HUDEP-2 (cell line): ENCODE measurements around the gene COL23A1.
A peak's percentile ranks its signal among the peaks of the same experiment; 100 is the strongest.

Experiments used
- DNase-seq, 76 experiments: peaks; one replicate each; lab custom pipeline; 2025; ENCODE audit not compliant: unreplicated experiment in 76 of 76; lab: John Stamatoyannopoulos, UW

COL23A1 gene

GRCh38 chr5:178295589-178295988 is 294.6 kb downstream of the COL23A1 start:
- no peak for DNase-seq

GRCh38 chr5:178293815-178294214 is 296.4 kb downstream of the COL23A1 start:
- no peak for DNase-seq

DNA sequence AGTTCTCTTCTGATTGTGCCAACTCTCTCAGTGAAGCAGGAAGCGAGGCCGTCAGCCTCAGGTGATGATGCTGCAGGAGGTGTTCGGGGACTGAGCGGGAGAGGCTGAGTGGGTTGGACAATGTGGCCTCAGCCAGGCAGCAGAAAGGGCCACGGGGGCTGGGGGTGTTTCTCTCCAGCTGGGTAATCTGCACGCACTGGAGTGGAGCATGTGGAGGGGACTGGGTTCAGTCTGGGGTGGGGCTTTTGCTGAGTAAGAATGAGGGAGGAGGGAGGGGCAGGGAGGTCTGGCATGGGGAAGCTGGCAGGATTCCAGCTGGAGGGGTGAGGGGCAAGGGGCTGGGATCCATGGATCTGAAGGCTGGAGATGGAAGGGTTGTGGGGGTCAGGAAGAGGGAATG is 296.8 kb downstream of the COL23A1 start:
- DNase-seq = no peak

DNA sequence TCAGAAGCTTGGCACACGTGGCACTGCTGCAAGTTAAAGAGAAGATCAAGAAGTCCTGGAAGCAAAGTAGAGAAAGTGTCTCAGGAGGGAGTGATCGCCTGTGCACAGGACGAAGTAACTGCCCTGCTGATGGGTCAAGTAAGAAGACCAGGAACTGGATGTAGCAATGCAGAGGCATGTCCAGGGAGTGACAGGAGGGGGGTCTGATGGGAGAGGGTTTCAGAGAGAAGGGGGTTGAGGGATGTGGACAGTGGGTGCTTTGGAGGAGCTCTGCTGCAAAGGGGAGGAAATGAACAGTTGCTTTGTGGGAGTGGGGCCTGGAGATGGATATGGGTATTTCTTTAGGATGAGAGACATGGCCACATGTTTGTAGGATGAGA is 297.4 kb downstream of the COL23A1 start:
- DNase-seq = no peak

DNA sequence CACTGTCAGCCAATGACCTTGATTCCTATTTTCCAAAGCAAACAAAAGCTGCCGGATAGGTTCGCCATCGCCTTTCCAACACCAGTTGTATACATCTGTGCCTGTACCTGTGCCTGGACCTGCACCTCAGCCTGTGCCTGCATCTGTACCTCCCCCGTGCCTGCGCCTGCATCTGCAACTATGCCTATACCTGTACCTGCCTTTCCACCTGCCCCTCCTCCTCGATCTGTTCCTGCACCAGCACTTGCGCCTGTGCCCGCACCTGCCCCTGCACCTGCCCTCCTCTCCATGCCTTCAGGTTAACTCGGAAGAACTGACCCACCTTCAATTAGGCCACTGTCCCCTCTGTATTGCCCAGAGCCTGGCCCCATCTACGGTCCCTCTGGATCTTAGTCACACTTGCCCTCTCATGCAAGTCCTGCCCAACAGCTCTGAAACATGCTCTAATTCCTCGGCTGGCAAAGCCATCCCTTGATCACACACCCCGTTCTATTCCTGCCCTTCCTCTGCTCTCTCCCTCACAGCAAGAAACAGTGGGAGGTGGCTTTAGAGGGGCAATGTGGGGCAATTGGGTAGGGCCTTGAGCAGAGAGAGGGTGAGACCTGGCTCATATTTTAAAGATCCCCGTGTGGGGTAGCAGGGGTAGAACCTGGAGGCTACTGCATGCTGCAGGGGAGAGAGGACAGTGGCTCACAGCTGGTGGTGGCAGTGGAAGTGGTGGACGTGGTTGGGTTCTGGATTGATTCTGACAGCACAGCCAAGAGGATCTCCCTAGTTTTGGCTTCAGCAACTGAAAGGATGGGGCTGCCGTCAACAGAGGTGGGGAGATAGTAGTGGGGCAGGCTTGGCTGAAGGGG is 298.0 kb downstream of the COL23A1 start:
- DNase-seq = no peak

DNA sequence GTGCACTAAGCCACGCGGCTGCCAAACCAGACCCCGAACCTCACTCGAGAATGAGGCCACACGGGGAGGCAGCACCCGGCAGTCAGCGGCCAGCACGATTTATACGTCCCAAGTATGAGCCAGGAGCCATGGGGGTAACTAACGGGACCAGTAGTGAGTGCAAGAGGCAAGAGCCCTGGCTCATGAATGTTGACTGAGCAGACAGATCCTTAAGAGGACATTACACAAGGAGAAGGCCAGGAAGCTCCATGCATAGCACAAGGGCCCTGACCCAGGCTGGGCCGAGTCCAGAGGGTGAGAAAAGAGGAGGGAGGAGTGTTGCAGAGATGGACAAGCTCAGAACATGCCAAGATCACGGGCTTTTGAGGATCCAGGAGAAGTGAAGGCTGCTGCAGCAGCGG is 299.0 kb downstream of the COL23A1 start:
- DNase-seq = no peak

DNA sequence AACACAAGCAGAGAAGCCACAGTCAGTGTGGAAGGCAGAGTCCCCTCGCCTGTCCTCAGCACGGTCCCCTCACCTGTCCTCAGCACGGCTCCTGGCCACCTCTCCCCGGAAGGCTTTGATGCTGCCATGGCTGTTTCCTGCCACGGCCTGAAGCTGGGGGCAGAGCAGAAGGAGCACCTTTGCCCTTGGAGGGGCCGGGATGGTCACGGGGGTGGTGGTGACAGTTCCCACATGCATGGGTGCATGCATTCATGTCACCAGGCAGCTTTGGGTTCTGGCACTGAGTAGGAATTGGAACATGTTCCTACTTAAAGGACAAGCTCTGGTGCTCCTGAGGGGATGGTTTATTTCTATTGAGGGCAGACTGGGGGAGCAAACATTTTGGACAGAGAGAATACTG is 299.8 kb downstream of the COL23A1 start:
- DNase-seq = no peak

- DNase-seq = no peak
These were observed 300.8 kb downstream of the COL23A1 start for GRCh38 chr5:178289438-178289837.

- no peak for DNase-seq
These were observed 301.5 kb downstream of the COL23A1 start for GRCh38 chr5:178288401-178289368.

- DNase-seq = no peak
These were observed 302.4 kb downstream of the COL23A1 start for GRCh38 chr5:178287791-178288105.

GRCh38 chr5:178287091-178287790 is 303.0 kb downstream of the COL23A1 start:
- no peak for DNase-seq

DNA sequence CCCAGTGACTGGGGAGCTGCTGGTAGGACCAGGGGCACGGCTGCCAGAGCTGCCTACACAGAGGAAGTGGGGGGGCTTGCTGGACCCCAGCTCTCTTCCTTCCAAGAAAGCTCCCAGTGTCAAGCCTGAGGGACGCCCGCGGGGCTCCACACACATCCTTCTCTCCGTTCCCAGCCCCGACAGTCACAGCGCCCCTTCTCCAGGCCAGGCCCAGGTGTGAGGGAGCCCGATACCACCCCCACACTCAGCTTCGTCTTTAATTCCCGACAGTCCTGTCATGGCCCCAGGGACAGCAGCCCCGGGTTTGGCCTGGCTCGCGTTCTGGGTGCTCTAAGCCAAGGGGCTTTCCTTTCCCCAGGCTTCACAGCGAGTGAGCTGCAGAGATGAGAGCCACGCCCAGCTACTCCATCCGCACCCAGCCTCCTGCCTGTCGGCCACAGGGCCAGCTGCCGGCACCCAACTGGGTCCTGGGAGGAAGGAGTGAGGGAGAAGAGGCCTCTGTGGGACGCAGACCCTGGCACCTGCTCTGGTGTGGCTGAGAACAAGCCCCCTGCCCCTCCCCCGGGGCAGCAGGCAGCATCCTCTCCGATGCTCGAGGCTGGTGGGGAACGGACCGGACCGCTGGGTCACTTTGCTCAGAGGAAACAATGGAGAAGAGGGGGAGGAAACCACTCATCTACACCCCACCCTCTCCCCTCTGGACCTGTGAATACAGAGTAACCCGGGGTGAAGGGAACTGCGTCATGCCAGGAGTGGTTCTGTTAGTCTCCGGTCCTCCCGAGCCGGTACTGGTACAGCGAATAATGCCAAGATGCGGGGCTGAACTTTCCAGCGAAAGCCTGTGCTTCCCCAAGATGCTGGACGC is 303.7 kb downstream of the COL23A1 start:
- no peak for DNase-seq

- DNase-seq = no peak
These were observed 304.6 kb downstream of the COL23A1 start for GRCh38 chr5:178285399-178286225.

DNA sequence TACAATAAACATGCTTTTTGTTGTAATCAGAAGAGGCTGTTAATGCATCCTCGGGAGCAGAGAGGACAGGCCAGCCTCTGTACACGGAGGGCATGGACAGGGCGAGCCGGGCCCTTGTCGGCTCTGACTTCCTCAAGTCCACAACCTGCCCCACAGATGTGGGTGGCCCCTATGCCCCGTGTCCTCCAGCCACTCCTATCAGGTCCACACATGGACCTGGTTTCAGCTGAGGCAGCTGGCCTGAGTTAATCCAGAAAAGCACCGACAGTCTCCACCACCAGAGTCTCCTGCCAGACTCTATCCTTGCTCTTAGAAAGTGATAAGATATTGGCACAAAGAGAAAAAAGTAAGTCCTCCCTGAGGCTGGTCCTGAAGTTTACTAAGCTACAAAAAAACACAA is 305.2 kb downstream of the COL23A1 start:
- no peak for DNase-seq

GRCh38 chr5:178284093-178284675 is 306.0 kb downstream of the COL23A1 start:
- DNase-seq = peak in 21 of 76 experiments; percentile 1 to 40 (median 9)

DNA sequence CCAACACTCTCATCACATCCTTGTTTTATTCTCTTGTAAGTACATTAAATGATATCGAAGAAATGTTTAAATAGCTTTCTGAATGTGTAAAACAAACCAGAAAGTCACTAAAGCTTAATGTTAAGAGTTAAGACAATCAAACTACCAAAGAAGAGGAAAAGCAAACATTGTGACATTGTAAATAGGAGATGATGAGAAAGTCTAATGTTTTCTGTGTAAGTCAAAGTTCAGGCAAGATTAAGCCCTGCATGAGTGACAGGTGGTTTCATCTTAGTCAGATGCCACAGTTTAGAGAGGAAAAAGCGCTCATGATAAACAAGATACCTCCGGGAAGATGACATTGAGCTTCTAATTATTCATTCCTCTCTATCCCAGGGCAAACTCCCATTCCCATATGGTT is 306.7 kb downstream of the COL23A1 start:
- DNase-seq = no peak

DNA sequence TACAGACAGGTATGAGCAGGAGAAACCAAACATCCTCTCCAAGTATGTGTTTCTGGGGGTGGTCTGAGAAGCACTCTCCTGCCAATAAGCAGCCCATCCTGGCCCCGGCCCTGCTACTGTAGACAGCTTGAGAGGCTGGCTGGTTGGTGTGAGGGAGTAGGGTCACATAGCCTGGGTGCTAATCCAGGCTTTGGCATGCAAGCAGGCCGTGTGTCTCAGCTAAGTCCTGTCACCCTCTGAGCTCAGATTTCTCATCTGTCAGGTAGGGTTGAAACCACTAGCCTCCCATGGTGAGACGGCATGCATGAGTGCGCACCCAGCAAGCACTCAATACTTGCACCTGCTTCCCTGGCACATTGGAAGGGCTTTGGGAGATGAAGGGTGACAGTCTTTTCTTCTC is 307.8 kb downstream of the COL23A1 start:
- DNase-seq = no peak

DNA sequence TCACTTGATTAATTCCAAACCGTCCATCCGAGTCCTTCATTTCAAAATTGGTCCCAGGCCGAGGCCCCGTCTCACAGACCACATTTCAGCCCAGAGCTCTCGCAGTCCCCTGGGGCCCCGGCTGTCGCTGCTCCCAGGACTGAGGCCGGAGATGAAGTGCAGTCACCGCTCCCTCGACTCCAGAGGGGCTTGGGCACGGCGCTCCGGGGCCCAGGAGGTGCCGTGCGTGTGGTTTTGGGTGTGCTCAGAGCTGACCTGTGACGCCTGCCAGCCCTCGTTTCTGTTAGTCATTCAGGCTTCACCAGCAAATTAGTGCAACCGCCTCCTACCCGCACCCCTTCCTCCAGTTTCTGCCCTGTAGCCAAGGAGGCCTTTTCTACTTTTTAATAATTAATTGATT is 308.9 kb downstream of the COL23A1 start:
- DNase-seq = no peak

GRCh38 chr5:178280631-178281030 is 309.6 kb downstream of the COL23A1 start:
- no peak for DNase-seq
